Esophagus muscularis mucosa (tissue), 4 donors: ENCODE measurements around the gene PYDC1.

Experiments
- CTCF ChIP-seq, 3 experiments: fragments of 200-600 bp in 2 of 3; fragments of 450-650 bp in 1 of 3; sonication (generic) in 2 of 3; IDR thresholded peaks; one replicate each; pipeline ENCODE4 v1.5.1; 2017 to 2019; ENCODE audit warnings: antibody characterized with exemption in 3 of 3, mild to moderate bottlenecking in 2 of 3, moderate library complexity in 1 of 3
- EP300 ChIP-seq: sonication (generic); formaldehyde crosslinking; IDR thresholded peaks from one replicate; pipeline ENCODE4 v1.6.1; 2017; ENCODE audit warnings: antibody characterized with exemption
- POLR2A ChIP-seq: fragments of 450-650 bp; IDR thresholded peaks from one replicate; pipeline ENCODE4 v1.6.1; 2017; ENCODE audit warnings: antibody characterized with exemption, moderate library complexity, mild to moderate bottlenecking, low read depth
- POLR2AphosphoS5 ChIP-seq, 2 donors: sonication (generic); formaldehyde crosslinking; IDR thresholded peaks; one replicate each; pipeline ENCODE4 v1.6.1; 2017; ENCODE audit warnings: antibody characterized with exemption in 2 of 2

- no peak for TF ChIP-seq POLR2A
- TF ChIP-seq POLR2AphosphoS5 (IDR thresholded peaks at IDR 0.05), result no peak
- TF ChIP-seq CTCF (IDR thresholded peaks at IDR 0.05), result no peak
- no peak for TF ChIP-seq EP300
Measured at GRCh38 chr16:31167315-31167714, 49.6 kb downstream of the PYDC1 start.
